Activated naive CD8-positive, alpha-beta T cell treated with anti-CD3 and anti-CD28 coated beads, Interleukin-2, amount 10 ng/mL, durations not matched to agents 7 days and 5 days (primary cell): ENCODE results near the gene PACRG. TPM values are rescaled to one million over a fixed set of nuclear protein-coding genes. Genes with fewer than 3 reads are reported as not detected.

Experiments
- ATAC-seq: fragments of 150-1000 bp; cut with Tn5 transposase; one replicate; pipeline ENCODE4 v1.10.0; 2021; ENCODE audit warnings: low read depth, moderate library complexity
- POLR2A ChIA-PET: fragments of 350-600 bp; sonication (Branson Sonifier 250); formaldehyde crosslinking; loops from one replicate; lab custom pipeline; 2021; ENCODE audit warnings: antibody characterized with exemption; lab: Charles Lee
- DNase-seq: peaks from one replicate; pipeline ENCODE4 v3.0.0; 2021
- H3K27ac Mint-ChIP-seq: one replicate; pipeline ENCODE4 v1.8.0; 2022; ENCODE audit warnings: mild to moderate bottlenecking, mixed read lengths
- H3K27me3 Mint-ChIP-seq: one replicate; pipeline ENCODE4 v1.8.0; 2022; ENCODE audit warnings: mild to moderate bottlenecking, moderate library complexity, mixed read lengths
- H3K36me3 Mint-ChIP-seq: one replicate; pipeline ENCODE4 v1.8.0; 2021; ENCODE audit warnings: mild to moderate bottlenecking, mixed read lengths
- H3K4me1 Mint-ChIP-seq: one replicate; pipeline ENCODE4 v1.8.0; 2021; ENCODE audit warnings: mixed read lengths
- H3K4me3 Mint-ChIP-seq: one replicate; pipeline ENCODE4 v1.8.0; 2022; ENCODE audit warnings: mild to moderate bottlenecking, moderate library complexity, mixed read lengths
- H3K9me3 Mint-ChIP-seq: one replicate; pipeline ENCODE4 v1.8.0; 2021; ENCODE audit warnings: mixed read lengths
- total RNA-seq, 2 experiments: library from RNA; stranded (reverse); gene quantifications; one replicate each; pipeline ENCODE4 v1.2.3, GENCODE V29; 2021

The PACRG gene
- total RNA-seq, 2 experiments from 2014 or later, result 0.58 TPM; not detected in 1

- POLR2A ChIA-PET, result no interaction called here
- H3K36me3 Mint-ChIP-seq, result no peaks in the 10 kb centered on the region
- H3K27ac Mint-ChIP-seq, result no peak overlapping the region
- H3K9me3 Mint-ChIP-seq, result peaks cover 1% of the 10 kb centered on the region
- H3K4me3 Mint-ChIP-seq, result no peak overlapping the region
- ATAC-seq, result no peak
- H3K4me1 Mint-ChIP-seq, result no peaks in the 10 kb centered on the region
- H3K27me3 Mint-ChIP-seq, result peaks cover 10% of the 10 kb centered on the region
- no peak for DNase-seq
Observed at GRCh38 chr6:163324326-163324687, 596.5 kb downstream of the PACRG start.

- ATAC-seq (no peak), DNase-seq (no peak)
- POLR2A ChIA-PET, result no interaction called here
- Mint-ChIP-seq H3K27ac (no peak overlapping the region), H3K4me3 (no peak overlapping the region), H3K4me1 (no peaks in the 10 kb centered on the region), H3K27me3 (peaks cover 10% of the 10 kb centered on the region), H3K36me3 (no peaks in the 10 kb centered on the region), H3K9me3 (peaks cover 1% of the 10 kb centered on the region)
Observed at GRCh38 chr6:163324688-163325389, 597.1 kb downstream of the PACRG start.

GRCh38 chr6:163325390-163325784, 597.6 kb downstream of the PACRG start:
- ATAC-seq (no peak), DNase-seq (no peak)
- H3K4me3 Mint-ChIP-seq, result no peak overlapping the region
- peaks cover 1% of the 10 kb centered on the region for H3K9me3 Mint-ChIP-seq
- POLR2A ChIA-PET, result no interaction called here
- H3K4me1 Mint-ChIP-seq, result no peaks in the 10 kb centered on the region
- H3K27ac Mint-ChIP-seq, result no peak overlapping the region
- peaks cover 10% of the 10 kb centered on the region for H3K27me3 Mint-ChIP-seq
- no peaks in the 10 kb centered on the region for H3K36me3 Mint-ChIP-seq

- POLR2A ChIA-PET, result no interaction called here
- no peak overlapping the region for H3K27ac Mint-ChIP-seq
- no peaks in the 10 kb centered on the region for H3K4me1 Mint-ChIP-seq
- ATAC-seq (no peak), DNase-seq (no peak)
- H3K9me3 Mint-ChIP-seq, result peaks cover 1% of the 10 kb centered on the region
- H3K36me3 Mint-ChIP-seq, result no peaks in the 10 kb centered on the region
- H3K27me3 Mint-ChIP-seq, result peaks cover 10% of the 10 kb centered on the region
- no peak overlapping the region for H3K4me3 Mint-ChIP-seq
Observed at GRCh38 chr6:163327165-163327880, 599.5 kb downstream of the PACRG start.

- peaks cover 10% of the 10 kb centered on the region for H3K27me3 Mint-ChIP-seq
- no peaks in the 10 kb centered on the region for H3K36me3 Mint-ChIP-seq
- no peak for DNase-seq
- H3K4me3 Mint-ChIP-seq, result no peak overlapping the region
- no peak overlapping the region for H3K27ac Mint-ChIP-seq
- peaks cover 1% of the 10 kb centered on the region for H3K9me3 Mint-ChIP-seq
- POLR2A ChIA-PET, result interaction anchor here (0.5 kb wide), 1 partner anchor 1869 kb away, joined by 4 read pairs; no protein-coding TSS in a partner anchor
- H3K4me1 Mint-ChIP-seq, result no peaks in the 10 kb centered on the region
- no peak for ATAC-seq
Observed at GRCh38 chr6:163327921-163328320, 600.1 kb downstream of the PACRG start.

GRCh38 chr6:163328411-163328810, 600.6 kb downstream of the PACRG start:
- Mint-ChIP-seq H3K36me3 (no peaks in the 10 kb centered on the region), H3K4me3 (no peak overlapping the region), H3K27ac (no peak overlapping the region), H3K27me3 (peaks cover 10% of the 10 kb centered on the region), H3K4me1 (no peaks in the 10 kb centered on the region), H3K9me3 (peaks cover 1% of the 10 kb centered on the region)
- no peak for DNase-seq
- ATAC-seq, result no peak
- POLR2A ChIA-PET, result interaction anchor here (0.5 kb wide), 1 partner anchor 1870 kb away, joined by 4 read pairs; no protein-coding TSS in a partner anchor

- Mint-ChIP-seq H3K27me3 (peaks cover 4% of the 10 kb centered on the region), H3K36me3 (no peaks in the 10 kb centered on the region), H3K27ac (no peak overlapping the region), H3K4me1 (no peaks in the 10 kb centered on the region), H3K4me3 (no peak overlapping the region), H3K9me3 (peaks cover 1% of the 10 kb centered on the region)
- no peak for DNase-seq
- POLR2A ChIA-PET, result no interaction called here
- ATAC-seq, result no peak
Observed at GRCh38 chr6:163329991-163330390, 602.2 kb downstream of the PACRG start.

- POLR2A ChIA-PET, result no interaction called here
- Mint-ChIP-seq H3K27ac (no peak overlapping the region), H3K4me1 (no peaks in the 10 kb centered on the region), H3K36me3 (no peaks in the 10 kb centered on the region), H3K9me3 (peaks cover 1% of the 10 kb centered on the region), H3K4me3 (no peak overlapping the region), H3K27me3 (no peaks in the 10 kb centered on the region)
- DNase-seq, result no peak
- ATAC-seq, result no peak
Observed at GRCh38 chr6:163331245-163331644, 603.5 kb downstream of the PACRG start.

GRCh38 chr6:163332575-163332974, 604.8 kb downstream of the PACRG start:
- H3K4me1 Mint-ChIP-seq, result no peaks in the 10 kb centered on the region
- no peaks in the 10 kb centered on the region for H3K36me3 Mint-ChIP-seq
- H3K27me3 Mint-ChIP-seq, result no peaks in the 10 kb centered on the region
- DNase-seq (no peak), ATAC-seq (no peak)
- H3K9me3 Mint-ChIP-seq, result no peaks in the 10 kb centered on the region
- H3K27ac Mint-ChIP-seq, result no peak overlapping the region
- H3K4me3 Mint-ChIP-seq, result no peak overlapping the region
- POLR2A ChIA-PET, result no interaction called here

- H3K4me3 Mint-ChIP-seq, result no peak overlapping the region
- ATAC-seq (no peak), DNase-seq (no peak)
- H3K4me1 Mint-ChIP-seq, result no peaks in the 10 kb centered on the region
- no peaks in the 10 kb centered on the region for H3K9me3 Mint-ChIP-seq
- POLR2A ChIA-PET, result no interaction called here
- H3K27ac Mint-ChIP-seq, result no peak overlapping the region
- no peaks in the 10 kb centered on the region for H3K36me3 Mint-ChIP-seq
- no peaks in the 10 kb centered on the region for H3K27me3 Mint-ChIP-seq
Observed at GRCh38 chr6:163333038-163333437, 605.3 kb downstream of the PACRG start.

GRCh38 chr6:163333701-163334663, 606.2 kb downstream of the PACRG start:
- Mint-ChIP-seq H3K36me3 (no peaks in the 10 kb centered on the region), H3K27me3 (no peaks in the 10 kb centered on the region), H3K4me1 (no peaks in the 10 kb centered on the region), H3K4me3 (no peak overlapping the region), H3K9me3 (no peaks in the 10 kb centered on the region), H3K27ac (no peak overlapping the region)
- POLR2A ChIA-PET, result no interaction called here
- no peak for ATAC-seq
- DNase-seq, result no peak

- no peak overlapping the region for H3K4me3 Mint-ChIP-seq
- DNase-seq, result no peak
- ATAC-seq, result no peak
- no peaks in the 10 kb centered on the region for H3K27me3 Mint-ChIP-seq
- POLR2A ChIA-PET, result no interaction called here
- H3K36me3 Mint-ChIP-seq, result no peaks in the 10 kb centered on the region
- H3K9me3 Mint-ChIP-seq, result no peaks in the 10 kb centered on the region
- H3K4me1 Mint-ChIP-seq, result no peaks in the 10 kb centered on the region
- no peak overlapping the region for H3K27ac Mint-ChIP-seq
Observed at GRCh38 chr6:163335056-163335455, 607.3 kb downstream of the PACRG start.
